Measurements from ENCODE around the gene CLMN. TPM values are rescaled to one million over a fixed set of nuclear protein-coding genes. Genes with fewer than 3 reads are reported as not detected.

The CLMN gene
- total RNA-seq, 2 donors from 2014 or later = 105 to 131 TPM

DNA sequence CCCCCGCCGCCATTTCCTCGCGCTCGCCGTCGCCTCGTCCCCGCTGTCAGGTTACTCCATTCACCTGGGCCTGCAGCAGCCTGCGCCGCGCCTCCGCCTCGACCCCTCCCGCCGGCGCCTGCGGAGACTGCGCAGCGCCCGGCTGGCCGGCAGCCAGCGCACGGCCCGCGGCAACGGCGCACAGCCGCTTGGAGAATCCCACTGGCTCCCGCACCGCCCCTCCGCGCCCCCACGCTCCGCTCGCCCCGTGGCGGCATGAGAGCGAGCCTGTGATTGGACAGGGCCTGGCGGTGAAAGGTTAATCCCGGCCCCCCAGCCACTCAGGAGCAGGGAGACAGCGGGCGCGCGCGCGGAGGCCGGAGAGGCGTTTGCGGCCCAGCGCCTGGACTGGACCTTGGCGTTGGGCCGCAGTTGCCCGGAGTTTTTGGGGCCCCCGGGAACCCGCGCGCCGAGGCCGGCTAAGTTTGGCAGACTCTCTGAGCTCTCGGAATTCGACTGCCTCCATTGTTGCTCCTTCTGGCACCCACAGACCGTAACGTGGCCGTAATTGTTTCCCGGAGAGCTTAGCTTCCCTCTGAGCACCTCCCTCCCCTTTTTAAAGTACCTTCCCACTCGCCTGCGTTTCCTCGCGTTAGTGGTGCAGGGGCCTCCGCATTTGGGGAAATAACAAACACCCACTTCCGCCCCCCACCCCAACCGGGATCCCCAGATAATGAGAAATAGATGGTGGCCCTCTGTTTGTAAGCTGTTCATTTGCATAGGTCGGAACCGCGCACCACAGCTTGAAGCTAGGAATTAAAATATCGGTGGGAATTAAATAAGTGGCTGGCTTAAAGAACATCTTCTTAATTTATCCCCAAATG is 162.2 kb downstream of the CLMN start, which contains the start of gene DICER1:
Gene DICER1 (minus strand): TSS at position 203 of the 863 bp plus-strand sequence. CDS start 24,071 bp downstream, outside the sequence.
- intact Hi-C loops (cut with DNase I) = no loop called here
- DNase-seq = peak; percentile 99
- peak within 1 kb of the TSS; percentile 78 for H3K4me3 ChIP-seq
- no peaks in the 10 kb centered on the region for H3K9me3 ChIP-seq
- H3K27ac ChIP-seq = peak within 1 kb of the TSS; percentile 81
- H3K27me3 ChIP-seq = no peaks in the 10 kb centered on the region
- H3K36me3 ChIP-seq = no peaks in the 10 kb centered on the region
- peaks cover 7% of the 10 kb centered on the region for H3K4me1 ChIP-seq
- H3K9ac ChIP-seq (ENCODE audit: low read depth in 2 of 2, low read length in 2 of 2) = peak within 1 kb of the TSS; percentile 92 to 99
- TF ChIP-seq, protein P1, sequence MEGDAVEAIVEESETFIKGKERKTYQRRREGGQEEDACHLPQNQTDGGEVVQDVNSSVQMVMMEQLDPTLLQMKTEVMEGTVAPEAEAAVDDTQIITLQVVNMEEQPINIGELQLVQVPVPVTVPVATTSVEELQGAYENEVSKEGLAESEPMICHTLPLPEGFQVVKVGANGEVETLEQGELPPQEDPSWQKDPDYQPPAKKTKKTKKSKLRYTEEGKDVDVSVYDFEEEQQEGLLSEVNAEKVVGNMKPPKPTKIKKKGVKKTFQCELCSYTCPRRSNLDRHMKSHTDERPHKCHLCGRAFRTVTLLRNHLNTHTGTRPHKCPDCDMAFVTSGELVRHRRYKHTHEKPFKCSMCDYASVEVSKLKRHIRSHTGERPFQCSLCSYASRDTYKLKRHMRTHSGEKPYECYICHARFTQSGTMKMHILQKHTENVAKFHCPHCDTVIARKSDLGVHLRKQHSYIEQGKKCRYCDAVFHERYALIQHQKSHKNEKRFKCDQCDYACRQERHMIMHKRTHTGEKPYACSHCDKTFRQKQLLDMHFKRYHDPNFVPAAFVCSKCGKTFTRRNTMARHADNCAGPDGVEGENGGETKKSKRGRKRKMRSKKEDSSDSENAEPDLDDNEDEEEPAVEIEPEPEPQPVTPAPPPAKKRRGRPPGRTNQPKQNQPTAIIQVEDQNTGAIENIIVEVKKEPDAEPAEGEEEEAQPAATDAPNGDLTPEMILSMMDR (IDR thresholded peaks at IDR 0.05) = no peak

DNA sequence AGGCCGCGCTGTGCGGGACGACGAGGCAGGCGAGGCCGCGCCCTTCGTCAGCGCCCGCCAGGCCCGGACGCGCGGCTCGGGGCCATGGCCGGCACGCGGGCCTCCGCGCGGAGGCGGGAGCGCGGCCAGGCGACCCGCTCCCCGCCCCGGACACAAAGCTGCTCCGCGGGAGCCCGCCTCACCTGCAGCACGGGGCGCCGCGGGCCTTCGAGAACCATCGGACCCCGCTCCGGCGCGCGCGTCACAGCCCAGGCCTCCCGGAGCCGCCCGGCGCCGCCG is 162.7 kb downstream of the CLMN start:
- TF ChIP-seq, protein P1 (IDR thresholded peaks at IDR 0.05) = no peak
- Histone ChIP-seq H3K9ac (ENCODE audit: low read depth in 2 of 2, low read length in 2 of 2) (peak overlapping the region; percentile 92 to 99), H3K4me1 (peaks cover 7% of the 10 kb centered on the region), H3K27me3 (no peaks in the 10 kb centered on the region), H3K27ac (peak overlapping the region; percentile 81), H3K9me3 (no peaks in the 10 kb centered on the region), H3K36me3 (no peaks in the 10 kb centered on the region), H3K4me3 (peak overlapping the region; percentile 78)
- no peak for DNase-seq
- intact Hi-C loops (cut with DNase I) = no loop called here

DNA sequence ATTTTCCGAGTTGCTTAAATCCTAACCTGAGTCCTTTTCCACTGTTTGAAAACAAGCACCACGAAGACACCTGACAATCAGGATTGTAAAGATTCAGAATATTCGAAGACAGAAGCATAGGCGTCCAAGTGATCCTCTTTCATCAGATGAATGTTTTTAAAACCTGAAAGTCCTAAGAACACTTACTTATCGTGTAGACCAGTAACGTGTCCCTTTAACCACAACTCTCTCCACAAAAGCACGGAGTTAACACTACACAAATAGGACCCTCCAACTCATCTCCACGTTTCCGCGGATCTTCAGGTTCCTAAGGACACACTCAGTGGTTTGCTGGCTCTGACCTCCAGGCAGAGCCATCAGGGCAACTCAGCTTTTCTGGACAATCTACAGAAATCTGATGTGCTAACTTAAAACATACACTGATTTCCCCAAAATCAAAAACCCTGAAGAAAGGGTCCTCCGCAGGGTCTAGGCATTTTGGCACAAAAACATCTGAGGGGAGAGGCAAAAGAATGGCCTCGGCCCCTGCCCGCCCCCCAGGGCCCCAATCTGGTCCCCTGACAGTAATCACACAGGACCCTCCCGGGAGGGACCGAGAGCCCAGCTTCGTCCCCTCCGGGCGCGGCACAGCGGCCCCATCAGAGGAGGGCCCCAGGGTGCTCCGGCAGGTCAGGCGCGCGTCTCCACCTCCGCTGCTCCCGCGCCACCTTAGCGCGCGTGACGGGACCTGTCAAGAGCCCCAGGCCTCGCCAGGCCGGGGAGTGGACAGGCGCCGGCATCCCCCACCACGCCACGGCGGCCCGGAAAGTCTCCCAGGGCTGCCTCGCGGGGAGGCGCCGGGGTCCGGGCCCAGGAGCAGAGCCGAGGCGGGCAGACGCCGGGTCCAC is 163.3 kb downstream of the CLMN start:
- no peaks in the 10 kb centered on the region for H3K36me3 ChIP-seq
- H3K27me3 ChIP-seq = no peaks in the 10 kb centered on the region
- no peaks in the 10 kb centered on the region for H3K9me3 ChIP-seq
- intact Hi-C loops (cut with DNase I) = no loop called here
- H3K9ac ChIP-seq (ENCODE audit: low read depth in 2 of 2, low read length in 2 of 2) = peak overlapping the region; percentile 92 to 99
- DNase-seq = peak; percentile 41
- H3K4me3 ChIP-seq = peak overlapping the region; percentile 78
- peaks cover 7% of the 10 kb centered on the region for H3K4me1 ChIP-seq
- TF ChIP-seq, protein P1 (IDR thresholded peaks at IDR 0.05) = no peak
- peak overlapping the region; percentile 81 for H3K27ac ChIP-seq

DNA sequence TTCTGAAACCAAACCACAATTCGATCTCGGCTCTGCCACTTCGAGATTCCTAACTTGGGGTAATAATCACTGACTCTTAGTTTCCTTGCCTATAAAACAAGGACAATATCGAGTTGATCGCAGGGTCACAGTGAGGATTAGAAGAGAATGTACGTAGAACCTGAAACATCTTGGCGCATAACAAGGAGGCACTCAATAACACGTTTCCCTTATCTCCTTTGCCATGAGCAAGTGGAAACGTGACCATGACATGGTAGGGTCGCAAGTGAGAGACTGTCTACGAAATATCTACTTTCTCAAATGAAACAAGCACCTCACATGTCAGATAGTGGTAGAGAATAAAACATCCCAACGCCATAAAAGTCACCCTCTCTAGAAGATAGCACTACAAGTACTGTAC is 164.7 kb downstream of the CLMN start:
- H3K27ac ChIP-seq = no peak overlapping the region
- H3K27me3 ChIP-seq = no peaks in the 10 kb centered on the region
- intact Hi-C loops (cut with DNase I) = no loop called here
- no peak for DNase-seq
- H3K9me3 ChIP-seq = no peaks in the 10 kb centered on the region
- peaks cover 7% of the 10 kb centered on the region for H3K4me1 ChIP-seq
- H3K36me3 ChIP-seq = no peaks in the 10 kb centered on the region
- peak overlapping the region in 1 of 2 donors; percentile 8 for H3K9ac ChIP-seq (ENCODE audit: low read depth in 2 of 2, low read length in 2 of 2)
- H3K4me3 ChIP-seq = no peak overlapping the region
- TF ChIP-seq, protein P1 (IDR thresholded peaks at IDR 0.05) = no peak

DNA sequence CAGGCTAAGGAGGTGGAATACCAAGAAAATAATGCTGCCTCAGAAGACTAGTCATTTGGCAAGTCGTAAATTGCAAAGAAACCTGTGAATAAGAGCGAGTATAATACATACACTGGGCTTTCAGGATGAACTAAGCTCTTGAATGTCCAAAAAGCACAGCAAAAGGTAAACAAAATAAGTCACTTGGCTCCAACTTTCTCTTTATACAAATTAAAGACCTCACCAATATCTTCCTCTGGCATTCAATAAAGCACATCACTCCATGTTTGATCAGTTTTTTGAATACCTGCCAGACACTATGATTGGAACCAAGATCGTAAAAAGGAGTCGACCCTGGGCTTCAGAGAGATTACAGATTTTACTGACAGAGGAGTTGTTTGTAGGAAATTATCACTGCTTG is 165.8 kb downstream of the CLMN start:
- intact Hi-C loops (cut with DNase I) = no loop called here
- Histone ChIP-seq H3K36me3 (no peaks in the 10 kb centered on the region), H3K4me1 (peaks cover 7% of the 10 kb centered on the region), H3K9ac (ENCODE audit: low read depth in 2 of 2, low read length in 2 of 2) (no peak overlapping the region), H3K4me3 (no peak overlapping the region), H3K9me3 (no peaks in the 10 kb centered on the region), H3K27ac (no peak overlapping the region), H3K27me3 (no peaks in the 10 kb centered on the region)
- TF ChIP-seq, protein P1 (IDR thresholded peaks at IDR 0.05) = no peak
- DNase-seq = no peak
